GM23248 (cell line): Measurements from ENCODE around the gene GNLY.

ENCODE experiments used
- EZH2 ChIP-seq: fragments of 200-600 bp; sonication (generic); IDR thresholded peaks from 2 replicates; pipeline ENCODE4 v1.6.1; 2018; ENCODE audit warnings: antibody characterized with exemption, mild to moderate bottlenecking; ENCODE audit not compliant: insufficient read depth, poor library complexity, severe bottlenecking
- EZH2phosphoT487 ChIP-seq: fragments of 200-600 bp; sonication (generic); IDR thresholded peaks from 2 replicates; pipeline ENCODE4 v1.6.1; 2018; ENCODE audit warnings: antibody characterized with exemption, moderate library complexity, mild to moderate bottlenecking, low read depth; ENCODE audit not compliant: insufficient read depth

DNA sequence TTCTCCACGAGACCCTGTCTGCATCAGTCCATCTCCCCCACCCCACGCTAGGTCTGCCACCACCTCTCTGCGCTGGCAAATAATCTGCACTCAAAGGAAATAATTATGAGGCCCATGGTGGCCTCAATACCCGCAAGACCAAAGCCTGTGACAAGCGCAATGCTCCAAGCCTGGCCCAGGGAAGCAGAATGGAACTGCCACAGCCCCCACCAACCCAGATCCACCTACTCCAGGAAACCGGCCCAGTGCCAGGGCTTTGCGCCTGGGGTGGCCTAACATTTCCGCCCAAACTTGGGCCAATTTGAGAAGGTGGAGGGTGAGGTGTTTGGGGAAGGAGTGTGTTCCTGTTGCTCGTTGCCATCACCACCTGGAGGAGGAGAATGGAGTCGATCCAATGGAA, 33.6 kb downstream of the GNLY start:
- TF ChIP-seq EZH2 (no peak), EZH2phosphoT487 (no peak)
